Measurements from ENCODE around the gene SHC3. TPM values are rescaled to one million over a fixed set of nuclear protein-coding genes. Genes with fewer than 3 reads are reported as not detected.

Gene SHC3
- total RNA-seq, 1 experiment from 2014 or later: 1.8 TPM

GRCh38 chr9:88987661-88988060, 191.0 kb downstream of the SHC3 start:
- WGBS (ENCODE audit: extremely low coverage, insufficient read length, low lambda C conversion rate): no CpG with 5 or more reads among the region's 4 CpGs
- H3K23me2 ChIP-seq (ENCODE audit: insufficient read length, low read depth, low read length, poor library complexity, severe bottlenecking): peaks cover 18% of the 10 kb centered on the region
- no peaks in the 10 kb centered on the region for H3K79me2 ChIP-seq (ENCODE audit: insufficient read depth, low read length)
- no peak overlapping the region for H3K4me2 ChIP-seq (ENCODE audit: insufficient read depth, insufficient read length, low read length)
- Mint-ChIP-seq H3K27ac (no peak overlapping the region), H3K27me3 (ENCODE audit: low read depth) (peaks cover 15% of the 10 kb centered on the region), H3K4me1 (peaks cover 20 to 30% of the 10 kb centered on the region in 2 experiments), H3K4me3 (no peak overlapping the region), H3K9me3 (peaks cover 3% of the 10 kb centered on the region in 2 experiments), H3K36me3 (ENCODE audit: insufficient read depth in 1 of 3, low read depth in 3 of 3) (0 out of 7 replicates have a peak, but pooled peaks cover 0 to 2% (median 0%) of the 10 kb centered on the region in 3 experiments)
- no peak overlapping the region for H2BK120ac ChIP-seq (ENCODE audit: low read depth, low read length, poor library complexity, severe bottlenecking)
- H2BK15ac ChIP-seq (ENCODE audit: low read depth, low read length): no peak overlapping the region
- H2BK12ac ChIP-seq (ENCODE audit: insufficient read length, low read depth, low read length): no peak overlapping the region
- no peaks in the 10 kb centered on the region for H4K20me1 ChIP-seq (ENCODE audit: control insufficient read depth, insufficient read depth, insufficient read length)
- H2BK20ac ChIP-seq (ENCODE audit: low read depth, low read length, poor library complexity, severe bottlenecking): no peak overlapping the region
- H4K8ac ChIP-seq (replicated peaks; ENCODE audit: insufficient read length, low read depth, low read length): no peak overlapping the region
- no peak for DNase-seq
- no peak overlapping the region for H2BK5ac ChIP-seq (ENCODE audit: insufficient read length, low read length)
- no peaks in the 10 kb centered on the region; the same call in 1 of the 2 replicates for H3K4me1 ChIP-seq (ENCODE audit: insufficient read depth, low read length)
- no peaks in the 10 kb centered on the region for H3K9me3 ChIP-seq (ENCODE audit: control insufficient read depth, low read depth, low read length)
- no peak overlapping the region for H3K27ac ChIP-seq (ENCODE audit: insufficient read length, low read depth, low read length)
- H4K5ac ChIP-seq (ENCODE audit: insufficient read length, low read depth, low read length): no peak overlapping the region
- H2AFZ ChIP-seq (ENCODE audit: low read length): no peak overlapping the region
- H3K27me3 ChIP-seq (ENCODE audit: insufficient read depth, low read length): 0 out of 2 replicates have a peak, but pooled peaks cover 2% of the 10 kb centered on the region
- H2AK5ac ChIP-seq (ENCODE audit: insufficient read length, low read length): no peak overlapping the region
- no peak overlapping the region for H3K4ac ChIP-seq (ENCODE audit: low read depth, low read length)
- TF ChIP-seq CTCF (conservative IDR thresholded peaks at IDR 0.05): no peak
- H3K23ac ChIP-seq (ENCODE audit: insufficient read length, low read depth, low read length): no peak overlapping the region
- no peak overlapping the region for H3K14ac ChIP-seq (ENCODE audit: insufficient read depth, low read length)
- no peak overlapping the region for H3T11ph ChIP-seq (ENCODE audit: low read length)
- no peak overlapping the region for H4K91ac ChIP-seq (ENCODE audit: insufficient read length, low read depth, low read length)
- no peak overlapping the region for H3K18ac ChIP-seq (ENCODE audit: insufficient read length, low read depth, low read length)
- no peak overlapping the region for H3K56ac ChIP-seq (ENCODE audit: insufficient read length, low read depth, low read length)
- H3K9ac ChIP-seq (ENCODE audit: extremely low read depth, insufficient read length, low read length): no peak overlapping the region
- no peaks in the 10 kb centered on the region for H3K79me1 ChIP-seq (ENCODE audit: insufficient read depth, low read depth, low read length, poor library complexity, severe bottlenecking)

All from H9 (cell line).